Activated gamma-delta T cell treated with Interleukin-2 at 50 U/mL for 16 hours (primary cell): ENCODE data around the gene NUTM2F.
"Not testable (repeated sequence)": the region's sequence is repeated elsewhere in the genome, so short reads cannot be mapped to it uniquely, and the experiment has no call there.

Source experiments
- DNase-seq: peaks from one replicate; pipeline ENCODE4 v3.0.0-alpha.2; 2020

NUTM2F gene

GRCh38 chr9:94315034-94315984 is 13.1 kb downstream of the NUTM2F start:
- not testable (repeated sequence) for DNase-seq

GRCh38 chr9:94303321-94303720 is 25.1 kb downstream of the NUTM2F start:
- no peak for DNase-seq

DNA sequence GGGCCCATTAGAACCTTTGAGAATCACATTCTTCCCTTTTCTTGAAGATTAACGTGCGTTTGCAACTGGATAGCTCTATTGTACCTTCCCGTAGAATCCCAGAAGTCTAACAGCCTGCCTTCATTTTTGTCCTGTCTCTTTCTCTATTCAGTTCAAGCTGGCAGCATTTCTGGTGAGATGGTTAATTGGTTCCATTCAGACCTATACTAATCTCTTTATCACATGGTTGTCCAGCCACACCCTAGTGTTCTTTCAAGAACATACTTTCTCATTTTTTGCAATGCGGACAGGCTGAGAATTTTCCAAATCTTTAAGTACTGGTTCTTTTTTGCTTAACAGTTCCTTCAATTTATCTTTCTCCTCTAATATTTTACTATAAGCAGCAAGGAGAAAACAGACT is 26.0 kb downstream of the NUTM2F start:
- no peak for DNase-seq

- no peak for DNase-seq
Measured at GRCh38 chr9:94301583-94301982, 26.9 kb downstream of the NUTM2F start.

DNA sequence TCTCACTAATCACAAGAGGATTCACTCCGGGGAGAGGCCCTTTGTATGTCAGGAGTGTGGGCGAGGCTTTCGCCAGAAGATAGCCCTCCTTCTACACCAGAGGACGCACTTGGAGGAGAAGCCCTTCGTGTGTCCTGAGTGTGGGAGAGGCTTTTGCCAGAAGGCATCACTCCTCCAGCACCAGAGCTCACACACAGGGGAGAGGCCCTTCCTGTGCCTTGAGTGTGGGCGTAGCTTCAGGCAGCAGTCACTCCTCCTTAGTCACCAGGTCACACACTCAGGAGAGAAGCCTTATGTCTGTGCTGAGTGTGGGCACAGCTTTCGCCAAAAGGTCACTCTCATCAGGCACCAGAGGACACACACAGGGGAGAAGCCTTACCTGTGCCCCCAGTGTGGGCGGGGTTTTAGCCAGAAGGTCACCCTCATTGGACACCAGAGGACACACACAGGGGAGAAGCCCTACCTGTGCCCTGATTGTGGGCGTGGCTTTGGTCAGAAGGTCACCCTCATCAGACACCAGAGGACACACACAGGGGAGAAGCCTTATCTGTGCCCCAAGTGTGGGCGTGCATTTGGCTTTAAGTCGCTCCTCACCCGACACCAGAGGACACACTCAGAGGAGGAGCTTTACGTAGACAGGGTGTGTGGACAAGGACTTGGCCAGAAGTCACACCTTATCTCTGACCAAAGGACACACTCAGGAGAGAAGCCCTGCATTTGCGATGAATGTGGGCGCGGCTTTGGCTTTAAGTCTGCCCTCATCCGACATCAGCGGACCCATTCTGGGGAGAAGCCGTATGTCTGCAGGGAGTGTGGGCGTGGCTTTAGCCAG is 27.8 kb downstream of the NUTM2F start:
- no peak for DNase-seq

- no peak for DNase-seq
Measured at GRCh38 chr9:94298949-94299599, 29.4 kb downstream of the NUTM2F start.

GRCh38 chr9:94289691-94290090 is 38.8 kb downstream of the NUTM2F start:
- DNase-seq: no peak

GRCh38 chr9:94287877-94288513 is 40.4 kb downstream of the NUTM2F start:
- no peak for DNase-seq

DNA sequence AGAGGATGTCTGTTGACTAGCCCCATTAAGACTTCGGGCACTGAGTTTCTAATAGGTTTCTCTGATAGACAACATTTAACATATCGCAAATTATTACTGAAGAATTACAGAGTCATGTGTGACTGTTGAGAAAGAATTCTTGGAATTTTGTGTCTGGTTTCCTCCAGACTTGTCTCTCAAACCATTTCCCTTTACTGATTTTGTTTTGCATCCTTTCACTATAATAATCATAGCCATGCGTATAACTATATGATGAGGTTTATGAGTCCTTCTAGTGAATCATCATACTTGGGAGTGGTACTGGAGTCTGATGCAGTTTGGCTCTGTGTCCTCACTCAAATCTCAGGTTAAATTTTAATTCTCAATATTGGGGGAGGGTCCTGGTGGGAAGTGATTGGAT is 42.3 kb downstream of the NUTM2F start:
- no peak for DNase-seq

- no peak for DNase-seq
Measured at GRCh38 chr9:94281101-94281500, 47.3 kb downstream of the NUTM2F start.

- DNase-seq: no peak
Measured at GRCh38 chr9:94280409-94280989, 47.9 kb downstream of the NUTM2F start.

GRCh38 chr9:94277885-94278536 is 50.4 kb downstream of the NUTM2F start:
- no peak for DNase-seq

DNA sequence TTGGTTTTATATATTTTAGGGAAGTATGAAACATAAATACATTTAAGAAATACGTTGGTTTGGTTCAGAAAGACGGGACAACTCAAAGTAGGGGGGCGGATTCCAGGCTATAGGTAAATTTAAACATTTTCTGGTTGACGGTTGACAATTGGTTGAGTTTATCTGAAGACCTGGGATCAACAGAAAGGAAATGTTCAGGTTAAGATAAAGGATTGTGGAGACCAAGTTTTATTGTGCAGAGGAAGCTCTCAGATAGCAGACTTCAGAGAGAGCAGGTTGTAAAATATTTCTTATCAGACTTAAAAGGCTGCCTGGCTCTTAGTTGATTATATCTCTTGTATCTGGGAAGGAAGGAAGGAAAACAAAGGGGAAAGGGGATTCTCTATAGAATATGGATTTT is 51.4 kb downstream of the NUTM2F start:
- DNase-seq: not testable (repeated sequence)

DNA sequence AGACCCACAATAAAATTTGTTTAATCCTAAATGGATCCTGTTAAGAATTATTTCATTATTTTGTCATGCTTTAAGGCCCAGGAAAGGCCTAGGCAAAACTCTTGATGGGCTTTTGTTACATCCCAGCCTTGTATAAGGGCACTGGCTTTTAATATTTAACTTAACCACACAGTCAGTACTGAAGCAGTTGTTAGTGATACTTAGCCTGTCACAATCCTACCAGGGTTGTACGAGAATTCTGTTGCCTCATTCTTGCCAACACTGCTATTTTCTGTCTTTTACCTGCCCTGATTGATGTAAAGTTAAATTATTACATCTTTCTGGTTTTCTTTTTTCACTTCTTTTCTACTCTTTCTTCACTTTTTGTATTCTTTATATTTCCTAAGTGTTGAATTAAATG is 58.4 kb downstream of the NUTM2F start:
- DNase-seq: no peak

DNA sequence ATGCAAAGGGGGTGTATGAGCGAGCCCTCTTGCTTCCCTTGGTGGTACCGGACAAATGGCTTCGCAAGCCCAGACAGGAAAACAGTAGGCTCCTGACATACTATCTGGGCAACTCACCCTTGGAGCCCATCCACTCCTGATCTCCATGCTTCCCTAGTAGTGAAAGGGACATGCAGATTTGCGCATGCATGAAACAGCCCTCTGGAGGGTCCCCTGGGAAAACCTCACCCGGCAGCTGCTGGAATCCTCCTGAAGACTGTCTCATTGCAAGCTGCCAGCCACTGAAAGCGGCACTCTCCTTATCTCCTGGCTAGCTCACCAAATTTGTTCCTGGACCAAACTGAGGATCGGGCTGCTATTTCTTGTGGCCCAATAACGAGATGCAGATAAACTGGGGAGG is 59.2 kb downstream of the NUTM2F start:
- no peak for DNase-seq
